T-helper 1 cell treated with Interleukin-12 subunit alpha and Interleukin-12 subunit beta and Interleukin-4 antibody, amounts not matched to agents 30 ng/mL and 1 ng/mL, for 36 hours (primary cell): ENCODE measurements around the gene ZNF486. TPM values are rescaled to one million over a fixed set of nuclear protein-coding genes. Genes with fewer than 3 reads are reported as not detected.
"Not testable (repeated sequence)": the region's sequence is repeated elsewhere in the genome, so short reads cannot be mapped to it uniquely, and the experiment has no call there.

Experiments
- intact Hi-C: fragments of 100-400 bp; cut with micrococcal nuclease; formaldehyde crosslinking; loops from one replicate; pipeline ENCODE4 v1.15.1; 2024
- total RNA-seq: library from RNA; stranded (reverse); gene quantifications from 2 replicates; pipeline ENCODE4 v1.2.3, GENCODE V29; 2022

Gene ZNF486
- 4.4 TPM in 2 replicates for total RNA-seq

DNA sequence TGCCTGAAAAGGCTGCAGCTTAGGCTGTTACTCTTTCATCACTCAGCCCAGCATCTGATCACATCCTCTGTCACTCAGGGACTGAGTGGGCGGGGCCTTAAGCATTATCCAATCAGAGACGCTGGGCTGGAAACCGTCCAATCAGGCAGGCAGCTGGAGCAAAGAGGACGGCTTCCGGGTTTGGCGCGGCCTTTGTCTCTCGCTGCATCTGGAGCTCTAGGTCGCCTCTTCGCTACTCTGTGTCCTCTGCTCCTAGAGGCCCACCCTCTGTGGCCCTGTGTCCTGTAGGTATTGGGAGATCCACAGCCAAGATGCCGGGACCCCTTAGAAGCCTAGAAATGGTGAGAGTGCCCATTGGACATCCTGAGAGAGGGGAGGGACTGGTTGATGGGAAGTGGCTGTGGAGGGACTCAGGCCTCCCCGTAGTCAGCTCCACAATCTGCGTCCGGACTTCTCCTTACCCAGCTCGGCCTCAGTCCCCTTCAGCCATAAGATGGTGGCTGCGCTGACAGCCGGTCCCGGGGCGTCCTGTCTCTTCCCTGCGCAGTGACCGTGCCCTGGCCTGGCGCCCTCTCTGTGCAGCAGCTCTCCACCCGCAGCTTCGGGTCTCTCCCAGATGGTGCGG is at the start of gene ZNF486:
Gene ZNF486 (plus strand): TSS at position 195 of the 625 bp plus-strand sequence. CDS start 117 bp downstream, at position 312.
- intact Hi-C loops, result loop anchor here (1.0 to 5.0 kb wide), 6 partner anchors 71 to 1230 kb away; partner anchors contain the start of genes ZNF493, ZNF66, ZNF682 and ZNF85

DNA sequence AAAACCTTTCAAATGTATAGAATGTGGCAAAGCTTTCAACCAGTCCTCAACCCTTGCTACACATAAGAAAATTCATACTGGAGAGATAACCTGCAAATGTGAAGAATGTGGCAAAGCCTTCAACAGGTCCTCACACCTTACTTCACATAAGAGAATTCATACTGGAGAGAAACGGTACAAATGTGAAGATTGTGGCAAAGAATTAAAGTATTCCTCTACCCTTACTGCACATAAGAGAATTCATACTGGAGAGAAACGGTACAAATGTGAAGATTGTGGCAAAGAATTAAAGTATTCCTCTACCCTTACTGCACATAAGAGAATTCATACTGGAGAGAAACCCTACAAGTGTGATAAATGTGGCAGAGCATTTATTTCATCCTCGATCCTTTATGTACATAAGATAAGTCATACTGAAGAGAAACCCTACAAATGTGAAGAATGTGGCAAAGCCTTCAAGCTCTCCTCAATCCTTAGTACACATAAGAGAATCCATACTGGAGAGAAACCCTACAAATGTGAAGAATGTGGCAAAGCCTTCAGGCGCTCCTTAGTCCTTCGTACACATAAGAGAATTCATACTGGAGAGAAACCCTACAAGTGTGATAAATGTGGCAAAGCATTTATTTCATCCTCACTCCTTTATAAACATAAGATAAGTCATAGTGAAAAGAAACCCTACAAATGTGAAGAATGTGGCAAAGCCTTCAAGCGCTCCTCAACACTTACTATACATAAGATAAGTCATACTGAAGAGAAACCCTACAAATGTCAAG is 48.8 kb upstream of the ZNF486 start:
- intact Hi-C loops, result not testable (repeated sequence)

DNA sequence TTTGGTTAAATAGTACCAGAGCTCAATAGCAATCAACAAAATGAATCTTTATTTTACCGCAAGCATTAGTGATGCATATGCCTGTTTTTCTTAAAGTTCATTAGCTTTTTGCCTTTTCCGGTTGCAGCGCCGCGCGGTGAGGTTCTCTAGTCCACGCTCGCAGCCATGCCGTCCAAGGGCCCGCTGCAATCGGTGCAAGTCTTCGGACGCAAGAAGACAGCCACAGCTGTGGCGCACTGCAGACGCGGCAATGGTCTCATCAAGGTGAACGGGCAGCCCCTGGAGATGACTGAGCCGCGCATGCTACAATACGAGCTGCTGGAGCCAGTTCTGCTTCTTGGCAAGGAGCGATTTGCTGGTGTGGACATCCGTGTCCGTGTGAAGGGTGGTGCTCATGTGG is 42.1 kb upstream of the ZNF486 start:
- intact Hi-C loops, result no loop called here

DNA sequence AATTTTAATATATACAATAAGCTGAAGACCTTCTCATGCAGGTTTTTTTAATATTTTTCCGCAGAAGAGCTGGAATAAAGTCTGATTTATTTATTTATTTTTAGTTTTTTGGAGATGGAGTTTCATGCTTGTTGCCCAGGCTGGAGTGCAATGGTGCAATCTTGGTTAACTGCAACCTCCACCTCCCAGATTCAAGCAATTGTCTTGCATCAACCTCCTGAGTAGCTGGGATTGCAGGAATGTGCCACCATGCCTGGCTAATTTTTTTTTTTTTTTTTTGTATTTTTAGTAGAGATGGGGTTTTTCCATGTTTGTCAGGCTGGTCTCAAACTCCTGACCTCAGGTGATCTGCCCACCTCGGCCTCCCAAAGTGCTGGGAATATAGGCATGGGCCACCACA is 34.1 kb upstream of the ZNF486 start:
- intact Hi-C loops, result not testable (repeated sequence)

DNA sequence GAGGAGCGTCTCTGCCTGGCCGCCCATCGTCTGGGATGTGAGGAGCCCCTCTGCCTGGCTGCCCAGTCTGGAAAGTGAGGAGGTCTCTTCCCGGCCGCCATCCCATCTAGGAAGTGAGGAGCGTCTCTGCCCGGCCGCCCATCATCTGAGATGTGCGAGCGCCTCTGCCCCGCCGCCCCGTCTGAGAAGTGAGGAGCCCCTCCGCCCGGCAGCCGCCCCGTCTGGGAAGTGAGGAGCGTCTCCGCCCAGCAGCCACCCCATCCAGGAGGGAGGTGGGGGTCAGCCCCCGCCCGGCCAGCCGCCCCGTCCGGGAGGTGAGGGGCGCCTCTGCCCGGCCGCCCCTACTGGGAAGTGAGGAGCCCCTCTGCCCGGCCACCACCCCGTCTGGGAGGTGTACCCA is 29.3 kb upstream of the ZNF486 start:
- intact Hi-C loops, result not testable (repeated sequence)

DNA sequence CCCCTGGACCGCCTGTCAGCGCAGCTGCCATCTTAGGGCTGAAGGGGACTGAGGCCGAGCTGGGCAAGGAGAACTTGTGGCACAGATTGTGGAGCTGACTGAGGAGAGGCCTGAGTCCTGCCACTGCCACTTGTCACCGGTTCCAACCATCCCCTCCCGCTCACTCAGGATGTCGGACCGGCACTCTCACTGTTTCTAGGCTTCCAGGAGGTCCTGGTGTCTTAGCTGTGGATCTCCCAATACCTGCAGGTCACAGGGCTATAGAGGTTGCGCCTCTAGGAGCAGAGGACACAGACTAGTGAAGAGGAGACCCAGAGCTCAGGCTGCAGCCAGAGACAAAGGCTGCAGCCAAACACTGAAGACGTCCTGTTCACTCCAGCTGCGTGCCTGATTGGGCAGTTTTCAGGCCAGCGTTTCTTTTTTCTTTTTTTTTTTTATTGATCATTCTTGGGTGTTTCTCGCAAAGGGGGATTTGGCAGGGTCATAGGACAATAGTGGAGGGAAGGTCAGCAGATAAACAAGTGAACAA is 15.3 kb upstream of the ZNF486 start:
- intact Hi-C loops, result no loop called here

DNA sequence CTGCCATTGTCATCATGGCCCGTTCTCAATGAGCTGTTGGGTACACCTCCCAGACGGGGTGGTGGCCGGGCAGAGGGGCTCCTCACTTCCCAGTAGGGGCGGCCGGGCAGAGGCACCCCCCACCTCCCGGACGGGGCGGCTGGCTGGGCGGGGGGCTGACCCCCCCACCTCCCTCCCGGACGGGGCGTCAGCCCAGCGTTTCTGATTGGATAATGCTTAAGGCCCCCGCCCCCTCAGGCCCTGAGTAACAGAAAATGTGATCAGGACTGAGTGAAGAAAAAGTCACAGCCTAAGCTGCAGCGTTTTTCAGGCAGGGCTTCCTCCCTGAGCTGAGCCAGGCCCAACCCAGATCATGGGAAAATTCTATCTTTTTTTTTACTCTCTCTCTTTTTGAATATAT is 14.5 kb upstream of the ZNF486 start:
- intact Hi-C loops, result not testable (repeated sequence)

DNA sequence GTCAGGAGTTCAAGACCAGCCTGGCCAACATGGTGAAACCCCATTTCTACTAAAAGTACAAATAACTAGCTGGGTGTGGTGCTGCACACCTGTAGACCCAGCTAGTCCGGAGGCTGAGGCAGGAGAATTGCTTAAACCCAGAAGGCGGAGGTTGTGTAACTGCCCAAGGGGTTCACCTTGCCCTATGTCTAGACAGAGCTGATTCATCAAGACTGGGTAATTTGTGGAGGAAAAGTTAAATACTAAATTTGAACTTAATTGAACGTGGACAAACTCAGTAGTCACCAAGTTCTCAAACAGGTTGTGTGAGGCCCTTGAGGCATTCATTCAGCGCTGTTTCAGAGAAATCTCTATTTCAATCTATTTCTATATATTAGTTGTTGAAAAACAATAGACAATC is 13.7 kb upstream of the ZNF486 start:
- intact Hi-C loops, result no loop called here

DNA sequence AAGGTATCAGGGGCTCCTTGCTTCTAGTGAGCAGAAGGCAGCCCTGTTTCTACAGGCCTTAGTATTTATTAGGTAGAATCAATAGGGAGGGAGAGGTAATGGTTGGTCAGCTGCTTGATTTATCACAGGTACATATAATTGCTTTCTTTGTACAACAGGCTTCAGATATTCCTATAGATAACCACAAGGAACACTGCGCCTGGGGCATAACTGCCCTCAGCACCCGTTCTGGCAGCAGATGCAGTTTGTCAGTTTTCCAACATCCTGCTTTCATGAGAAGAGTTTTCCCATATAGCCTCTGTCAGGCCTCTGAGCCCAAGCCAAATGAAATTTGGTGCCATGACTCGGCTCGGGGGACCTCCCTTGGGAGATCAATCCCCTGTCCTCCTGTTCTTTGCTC is 12.4 kb upstream of the ZNF486 start:
- intact Hi-C loops, result no loop called here

DNA sequence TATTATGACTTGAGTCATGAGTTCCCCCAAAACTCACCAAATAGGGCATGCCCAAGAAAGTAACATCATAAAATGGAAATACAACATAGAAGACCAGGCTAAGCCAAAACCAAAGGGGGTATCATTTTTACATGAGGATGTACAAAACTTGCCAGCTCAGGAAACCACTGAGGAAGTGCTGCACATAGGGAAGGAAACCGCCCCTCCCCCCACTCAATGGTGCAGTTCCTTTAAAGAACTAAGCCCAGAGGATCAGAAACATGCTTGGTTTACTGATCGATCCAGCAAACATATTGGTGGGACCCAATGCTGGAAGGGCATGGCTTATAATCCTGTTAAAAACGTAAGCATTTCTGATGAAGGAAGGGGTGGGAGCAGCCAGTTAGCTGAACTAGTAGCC is 4.2 kb upstream of the ZNF486 start:
- intact Hi-C loops, result no loop called here

DNA sequence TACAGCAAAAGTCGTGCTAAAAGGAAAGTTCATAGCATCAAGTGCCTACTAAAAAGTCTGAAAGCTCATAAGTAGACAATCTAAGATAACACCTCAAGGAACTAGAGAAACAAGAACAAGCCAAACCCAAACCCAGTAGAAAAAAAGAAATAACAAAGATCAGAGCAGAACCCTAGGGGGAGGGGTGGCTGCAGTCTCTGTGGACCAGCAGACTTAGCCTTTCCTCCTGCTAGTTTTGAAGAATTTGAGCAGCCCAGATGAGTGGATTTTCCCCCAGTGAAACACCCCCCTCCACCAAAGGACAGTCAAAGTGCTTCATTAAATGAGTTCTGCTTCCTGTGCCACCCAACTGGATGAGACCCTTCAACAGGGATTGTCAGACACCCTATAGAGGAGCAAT is 2.6 kb upstream of the ZNF486 start:
- intact Hi-C loops, result no loop called here

DNA sequence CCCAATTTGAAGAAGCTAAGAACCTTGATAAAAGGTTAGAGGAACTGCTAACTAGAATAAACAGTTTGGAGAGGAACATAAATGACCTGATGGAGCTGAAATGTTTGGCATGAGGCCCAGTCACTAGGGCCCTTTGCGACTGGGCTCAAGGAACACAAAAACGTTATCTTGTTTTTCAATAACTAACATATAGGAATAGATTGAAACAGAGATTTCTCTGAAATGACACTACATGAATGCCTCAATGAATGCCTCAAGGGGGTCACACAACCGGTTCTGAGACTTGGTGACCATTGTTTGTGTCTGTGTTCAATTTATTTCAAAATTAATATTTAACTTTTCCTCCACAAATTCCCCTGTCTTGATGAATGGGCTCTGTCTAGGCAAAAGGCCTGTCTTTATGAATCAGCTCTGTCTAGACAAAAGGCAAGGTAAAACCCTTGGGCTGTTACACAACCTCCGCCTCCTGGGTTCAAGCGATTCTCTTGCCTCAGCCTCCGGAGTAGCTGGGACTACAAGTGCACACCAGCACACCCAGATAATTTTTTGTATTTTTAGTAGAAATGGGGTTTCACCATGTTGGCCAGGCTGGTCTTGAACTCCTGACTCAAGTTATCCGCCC is 932 bp upstream of the ZNF486 start:
- intact Hi-C loops, result loop anchor here (2.0 to 5.0 kb wide), 3 partner anchors 299 to 1231 kb away; partner anchors contain the start of genes ZNF493 and ZNF66

DNA sequence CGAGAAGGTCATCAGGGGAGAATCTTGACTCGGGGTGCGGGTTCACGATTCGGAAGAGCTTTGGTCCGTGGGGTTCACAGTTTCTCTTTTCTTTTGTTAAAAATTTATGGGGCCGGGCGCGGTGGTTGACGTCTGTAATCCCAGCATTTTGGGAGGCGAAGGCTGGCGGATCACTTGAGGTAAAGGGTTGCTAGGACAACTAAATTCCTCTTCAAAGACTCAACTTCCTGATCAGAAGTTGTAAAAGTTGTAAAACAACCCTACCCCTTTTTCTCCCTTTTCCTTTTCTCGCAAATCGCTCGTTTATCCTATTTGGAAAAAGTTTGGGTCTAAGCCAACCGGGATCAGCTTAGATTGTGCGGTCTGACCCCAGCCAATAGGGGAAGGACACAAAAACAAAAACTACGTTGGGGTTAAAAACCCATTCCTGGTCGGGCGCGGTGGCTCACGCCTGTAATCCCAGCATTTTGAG is 673 bp downstream of the ZNF486 start:
- intact Hi-C loops, result loop anchor here (1.0 to 5.0 kb wide), 6 partner anchors 71 to 1230 kb away; partner anchors contain the start of genes ZNF493, ZNF66, ZNF682 and ZNF85

DNA sequence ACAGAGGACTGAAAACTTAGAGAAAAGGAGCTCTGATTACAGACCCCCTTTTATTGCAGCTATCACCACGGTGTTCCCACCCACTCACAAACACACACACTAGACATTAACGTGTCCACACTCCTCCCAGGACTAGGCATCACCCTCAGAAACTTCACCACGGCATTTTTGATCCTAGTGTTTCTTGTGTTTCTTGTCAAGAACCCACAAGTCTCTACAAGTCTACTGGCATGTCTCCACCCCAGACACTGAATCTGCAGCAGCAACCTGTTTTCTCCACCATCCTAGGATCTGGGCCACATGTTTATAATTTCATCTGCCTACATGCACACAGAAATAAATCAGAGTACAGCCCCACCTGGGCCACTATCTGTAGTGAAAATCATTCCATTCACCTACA is 4.3 kb downstream of the ZNF486 start:
- intact Hi-C loops, result no loop called here

DNA sequence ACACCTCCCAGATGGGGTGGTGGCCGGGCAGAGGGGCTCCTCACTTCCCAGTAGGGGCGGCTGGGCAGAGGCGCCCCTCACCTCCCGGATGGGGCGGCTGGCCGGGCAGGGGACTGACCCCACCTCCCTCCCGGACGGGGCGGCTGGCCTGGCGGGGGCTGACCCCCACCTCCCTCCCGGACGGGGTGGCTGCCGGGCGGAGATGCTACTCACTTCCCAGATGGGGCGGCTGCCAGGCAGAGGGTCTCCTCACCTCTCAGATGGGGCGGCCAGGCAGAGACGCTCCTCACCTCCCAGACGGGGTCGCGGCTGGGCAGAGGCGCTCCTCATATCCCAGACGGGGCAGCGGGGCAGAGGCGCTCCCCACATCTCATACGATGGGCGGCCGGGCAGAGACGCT is 8.8 kb downstream of the ZNF486 start:
- intact Hi-C loops, result not testable (repeated sequence)

DNA sequence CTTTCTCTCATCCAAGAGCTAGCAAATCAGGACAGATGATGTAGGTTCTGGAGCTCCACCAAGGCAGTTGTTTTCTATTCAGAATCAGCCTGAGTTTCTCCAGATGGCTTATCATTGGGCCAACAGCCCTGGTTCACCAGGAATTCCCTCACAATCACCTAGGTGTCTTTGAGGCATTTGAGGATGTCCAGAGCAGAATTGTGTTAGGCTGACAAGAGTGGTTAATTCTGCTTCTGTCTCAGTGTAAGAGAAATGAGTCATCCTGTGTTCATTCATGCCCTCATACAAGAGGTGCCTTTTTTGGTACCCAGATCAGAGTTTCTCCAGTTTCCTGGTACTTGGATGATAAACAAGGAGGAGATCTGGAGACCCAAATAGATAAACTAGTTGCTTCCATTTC is 12.9 kb downstream of the ZNF486 start:
- intact Hi-C loops, result not testable (repeated sequence)

DNA sequence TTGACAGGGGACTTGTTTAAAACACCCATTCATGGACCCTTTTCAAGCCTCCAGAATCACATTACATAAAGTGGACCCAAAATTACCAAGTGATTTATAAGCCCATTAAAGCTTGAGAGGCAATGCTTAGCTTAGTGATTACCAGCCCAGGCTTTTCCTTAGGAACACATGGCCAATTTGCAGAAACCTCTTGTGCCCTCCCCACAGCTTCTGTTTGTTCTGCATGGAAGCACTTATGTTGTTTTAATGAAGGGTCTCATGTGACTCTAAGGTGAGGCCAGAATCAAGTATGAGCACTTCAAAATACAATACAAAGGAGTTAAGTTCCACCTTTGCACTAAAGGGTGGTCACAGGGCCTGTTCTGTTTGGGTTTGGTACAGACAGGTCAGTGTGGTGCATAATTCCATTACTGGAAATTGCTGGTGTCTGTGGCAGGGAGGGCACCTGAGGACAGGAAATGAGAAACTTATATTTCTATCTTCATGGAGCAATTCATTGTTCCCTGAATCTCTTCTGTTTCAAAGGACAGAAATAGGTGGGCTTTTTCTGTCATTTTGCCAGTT is 15.3 kb downstream of the ZNF486 start:
- intact Hi-C loops, result no loop called here

DNA sequence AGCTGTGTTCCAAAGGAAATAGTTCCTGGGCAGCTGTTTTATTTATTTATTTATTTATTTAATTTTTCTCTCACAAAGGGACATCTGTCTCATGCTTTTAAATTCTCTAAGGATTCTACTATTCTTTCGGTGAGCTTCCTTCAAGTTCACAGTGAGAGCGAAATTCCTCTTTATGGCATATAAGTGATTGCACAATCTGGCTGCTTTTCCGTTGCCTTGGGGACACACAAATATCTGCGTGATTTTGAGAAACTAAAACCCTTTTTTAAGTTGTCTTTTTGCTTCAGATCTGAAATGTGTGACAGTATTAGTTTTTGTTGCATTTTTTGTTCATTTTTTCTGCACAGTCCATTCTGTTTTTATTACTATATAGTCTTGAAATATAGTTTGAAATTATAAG is 19.2 kb downstream of the ZNF486 start:
- intact Hi-C loops, result no loop called here

DNA sequence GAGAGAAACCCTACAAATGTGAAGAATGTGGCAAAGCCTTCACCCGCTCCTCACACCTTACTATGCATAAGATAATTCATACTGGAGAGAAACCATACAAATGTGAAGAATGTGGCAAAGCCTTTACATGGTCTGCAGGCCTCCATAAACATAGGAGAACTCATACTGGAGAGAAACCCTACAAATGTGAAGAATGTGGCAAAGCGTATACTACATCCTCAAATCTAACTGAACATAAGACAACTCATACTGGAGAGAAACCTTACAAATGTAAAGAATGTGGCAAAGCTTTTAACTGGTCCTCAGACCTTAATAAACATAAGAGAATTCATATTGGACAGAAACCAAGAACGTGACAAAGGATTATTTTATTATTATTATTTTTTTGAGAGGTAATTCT is 30.7 kb downstream of the ZNF486 start:
- intact Hi-C loops, result no loop called here

DNA sequence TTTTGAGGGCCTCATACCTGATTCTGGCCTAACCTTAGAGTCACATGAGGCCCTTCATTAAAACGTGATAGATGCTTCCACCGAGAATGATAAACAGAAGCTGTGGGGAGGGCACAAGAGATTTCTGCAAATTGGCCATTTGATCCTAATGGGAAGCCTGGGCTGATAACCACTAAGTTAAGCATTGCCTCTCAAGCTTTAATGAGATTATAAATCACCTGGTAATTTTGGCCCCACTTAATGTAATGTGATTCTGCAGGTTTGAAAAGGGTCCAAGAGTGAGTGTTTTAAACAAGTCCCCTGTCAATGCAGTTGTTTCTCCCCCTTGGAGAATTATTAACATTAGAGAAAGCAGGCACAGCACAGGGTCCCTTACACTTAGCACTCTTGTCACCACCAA is 42.0 kb downstream of the ZNF486 start:
- intact Hi-C loops, result no loop called here

DNA sequence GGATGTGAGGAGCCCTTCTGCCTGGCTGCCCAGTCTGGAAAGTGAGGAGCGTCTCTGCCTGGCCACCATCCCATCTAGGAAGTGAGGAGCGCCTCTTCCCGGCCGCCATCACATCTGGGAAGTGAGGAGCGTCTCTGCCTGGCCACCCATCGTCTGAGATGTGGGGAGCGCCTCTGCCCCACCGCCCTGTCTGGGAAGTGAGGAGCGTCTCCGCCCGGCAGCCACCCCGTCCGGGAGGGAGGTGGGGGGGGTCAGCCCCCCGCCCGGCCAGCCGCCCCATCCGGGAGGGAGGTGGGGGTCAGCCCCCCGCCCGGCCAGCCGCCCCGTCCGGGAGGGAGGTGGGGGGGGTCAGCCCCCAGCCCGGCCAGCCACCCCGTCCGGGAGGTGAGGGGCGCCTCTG is 47.4 kb downstream of the ZNF486 start:
- intact Hi-C loops, result not testable (repeated sequence)

DNA sequence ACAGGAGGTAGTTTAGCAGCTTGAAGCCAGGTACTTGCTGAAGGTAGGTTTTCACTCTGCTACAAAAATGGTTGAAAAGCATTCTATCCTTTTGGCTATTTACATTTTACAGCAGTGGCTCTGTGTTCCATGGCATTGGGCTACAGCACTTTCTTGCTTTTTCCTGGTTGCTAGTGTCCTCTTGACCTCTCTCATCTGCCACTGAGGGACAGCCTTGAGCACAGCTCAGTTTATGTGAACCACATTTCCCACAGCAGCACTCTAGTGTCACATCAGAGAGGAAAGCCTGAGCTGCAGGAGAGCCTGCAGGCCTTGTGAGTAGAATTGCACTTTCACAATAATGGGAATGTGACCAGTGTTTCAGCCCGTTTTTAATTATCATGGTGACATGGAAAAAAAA is 54.6 kb downstream of the ZNF486 start:
- intact Hi-C loops, result not testable (repeated sequence)
